Measurements from ENCODE around the gene RAP1GAP. TPM values are rescaled to one million over a fixed set of nuclear protein-coding genes. Genes with fewer than 3 reads are reported as not detected.

The RAP1GAP gene
- total RNA-seq, 6 experiments from 2014 or later: 0.07 to 0.19 TPM; not detected in 4

- Mint-ChIP-seq H3K4me1 (ENCODE audit: low read depth) (peaks cover 32% of the 10 kb centered on the region), H3K36me3 (ENCODE audit: low read depth) (no peaks in the 10 kb centered on the region), H3K9me3 (no peaks in the 10 kb centered on the region), H3K27ac (no peak overlapping the region), H3K4me3 (peak overlapping the region; percentile 14; the same call in 1 of the 2 replicates), H3K27me3 (ENCODE audit: insufficient read depth) (peaks cover 34% of the 10 kb centered on the region)
- TF ChIP-seq CTCF (IDR thresholded peaks at IDR 0.05): no peak
- DNase-seq: no peak
Measured at GRCh38 chr1:21671915-21672314, 2.8 kb upstream of the RAP1GAP start.

- DNase-seq: no peak
- no peak for TF ChIP-seq CTCF (IDR thresholded peaks at IDR 0.05)
- H3K36me3 Mint-ChIP-seq (ENCODE audit: low read depth): no peaks in the 10 kb centered on the region
- H3K9me3 Mint-ChIP-seq: no peaks in the 10 kb centered on the region
- H3K4me3 Mint-ChIP-seq: no peak overlapping the region
- H3K27ac Mint-ChIP-seq: no peak overlapping the region
- peaks cover 35% of the 10 kb centered on the region for H3K27me3 Mint-ChIP-seq (ENCODE audit: insufficient read depth)
- H3K4me1 Mint-ChIP-seq (ENCODE audit: low read depth): peaks cover 39% of the 10 kb centered on the region
Measured at GRCh38 chr1:21670956-21671902, 2.1 kb upstream of the RAP1GAP start.

- Mint-ChIP-seq H3K9me3 (no peaks in the 10 kb centered on the region), H3K4me3 (no peak overlapping the region), H3K27ac (no peak overlapping the region; the same call in 1 of the 2 replicates), H3K4me1 (ENCODE audit: low read depth) (peaks cover 48% of the 10 kb centered on the region), H3K36me3 (ENCODE audit: low read depth) (no peaks in the 10 kb centered on the region), H3K27me3 (ENCODE audit: insufficient read depth) (peaks cover 35% of the 10 kb centered on the region)
- no peak for TF ChIP-seq CTCF (IDR thresholded peaks at IDR 0.05)
- DNase-seq: no peak
Measured at GRCh38 chr1:21670059-21670881, 1.1 kb upstream of the RAP1GAP start.

GRCh38 chr1:21668951-21669257 lies 253 bp downstream of the RAP1GAP start:
- Mint-ChIP-seq H3K27ac (no peak overlapping the region), H3K36me3 (ENCODE audit: low read depth) (no peaks in the 10 kb centered on the region), H3K4me1 (ENCODE audit: low read depth) (peaks cover 48% of the 10 kb centered on the region), H3K9me3 (no peaks in the 10 kb centered on the region), H3K27me3 (ENCODE audit: insufficient read depth) (peaks cover 39% of the 10 kb centered on the region), H3K4me3 (no peak overlapping the region)
- no peak for DNase-seq
- no peak for TF ChIP-seq CTCF (IDR thresholded peaks at IDR 0.05)

- Mint-ChIP-seq H3K36me3 (ENCODE audit: low read depth) (no peaks in the 10 kb centered on the region), H3K4me3 (no peak overlapping the region), H3K27ac (no peak overlapping the region), H3K4me1 (ENCODE audit: low read depth) (peaks cover 43% of the 10 kb centered on the region), H3K9me3 (no peaks in the 10 kb centered on the region), H3K27me3 (ENCODE audit: insufficient read depth) (peaks cover 39% of the 10 kb centered on the region)
- peak; percentile 36; the same call in 1 of the 2 replicates for TF ChIP-seq CTCF (IDR thresholded peaks at IDR 0.05)
- no peak for DNase-seq
Measured at GRCh38 chr1:21668232-21668950, 766 bp downstream of the RAP1GAP start.
